Lower leg skin (tissue), 4 donors: ENCODE data around the gene DIAPH1. TPM values are rescaled to one million over a fixed set of nuclear protein-coding genes. Genes with fewer than 3 reads are reported as not detected.
A peak's percentile ranks its signal among the peaks of the same experiment; 100 is the strongest.

ENCODE experiments used
- DNase-seq, 2 donors: peaks; one replicate each; pipeline ENCODE4 v3.0.0-alpha.2; 2019; ENCODE audit warnings: low spot score in 2 of 2
- H3K4me3 ChIP-seq: fragments of 200-600 bp; sonication (generic); 2 replicates; pipeline ENCODE4 v1.5.1; 2017; ENCODE audit warnings: mild to moderate bottlenecking, low read depth; ENCODE audit not compliant: poor library complexity, severe bottlenecking
- POLR2A ChIP-seq, 2 donors: fragments of 450-650 bp; IDR thresholded peaks; one replicate each; pipeline ENCODE4 v1.6.1; 2016 to 2017; ENCODE audit warnings: antibody characterized with exemption in 2 of 2, mild to moderate bottlenecking in 1 of 2, moderate library complexity in 1 of 2
- WGBS, 2 donors: methylation state at CpG; one replicate each; pipeline ENCODE4 v1.1.5; 2018; 5-methylcytosine and 5-hydroxymethylcytosine counted together
- intact Hi-C: fragments of 100-400 bp; cut with DNase I; formaldehyde crosslinking; loops from one replicate; pipeline ENCODE4 v1.15.0; 2023; ENCODE audit warnings: low total_unique reads
- total RNA-seq, 4 donors: library from RNA; depleted of rRNA; stranded (reverse); fragments of >200 nt; gene quantifications; one replicate each; pipeline ENCODE4 v1.1.0, GENCODE V29; 2016
- TF ChIP-seq, protein P1 (sequence below), 3 donors: fragments of 450-650 bp; IDR thresholded peaks; one replicate each; pipeline ENCODE4 v1.5.1; 2016; ENCODE audit warnings: antibody characterized with exemption in 3 of 3, mild to moderate bottlenecking in 3 of 3, moderate library complexity in 2 of 3

The DIAPH1 gene
- total RNA-seq: 100 to 1,000 TPM in 1 of 4 donors, 10 to 100 TPM in 3; 64.9 to 101 (median 88.7) TPM

DNA sequence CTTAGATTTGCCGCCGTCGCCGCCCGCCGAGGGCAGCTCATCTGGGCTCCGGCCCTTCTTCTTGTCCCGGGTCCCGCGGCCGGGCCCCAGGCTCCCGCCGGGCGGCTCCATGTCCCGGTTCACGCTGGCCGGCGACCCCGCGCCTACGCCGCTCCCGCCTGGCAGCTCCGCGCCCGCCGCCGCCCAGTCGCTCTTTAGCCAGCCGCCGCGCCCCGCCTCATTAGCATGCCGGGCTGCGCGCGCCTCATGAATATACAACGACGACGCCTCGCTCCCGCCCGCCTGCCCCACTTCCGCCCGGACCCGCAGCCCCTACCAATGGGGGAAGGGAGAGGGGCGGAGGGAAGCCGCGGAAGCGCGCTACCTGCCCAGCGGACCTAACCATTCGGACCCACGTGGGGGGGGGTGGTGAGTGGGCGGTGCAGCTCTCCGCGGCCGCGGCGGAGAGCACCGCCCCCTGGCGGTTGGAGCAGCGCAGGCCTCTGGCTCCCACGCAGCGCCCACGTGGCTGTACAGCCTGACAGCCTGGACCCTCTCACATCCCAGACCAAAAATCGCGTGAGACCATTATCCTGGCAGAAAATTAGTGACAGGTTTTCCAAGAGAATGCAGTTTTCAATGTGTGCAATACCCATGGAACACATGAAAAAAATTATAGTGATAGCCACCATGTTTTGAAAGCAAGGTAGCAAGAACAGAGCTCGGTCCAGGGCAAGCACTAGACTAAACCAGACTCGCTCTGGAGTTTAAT is at the start of gene DIAPH1:
Gene DIAPH1, minus strand, starts transcription at position 197 of the 751 bp plus-strand sequence. Its CDS starts 86 bp downstream, at position 111.
- peak within 1 kb of the TSS; percentile 82 for H3K4me3 ChIP-seq
- WGBS, 2 donors: 2% methylated on average over 46 to 51 of the region's 70 CpGs
- intact Hi-C loops: no loop called here
- peak; percentile 97 to 99 for DNase-seq
- TF ChIP-seq, protein P1, sequence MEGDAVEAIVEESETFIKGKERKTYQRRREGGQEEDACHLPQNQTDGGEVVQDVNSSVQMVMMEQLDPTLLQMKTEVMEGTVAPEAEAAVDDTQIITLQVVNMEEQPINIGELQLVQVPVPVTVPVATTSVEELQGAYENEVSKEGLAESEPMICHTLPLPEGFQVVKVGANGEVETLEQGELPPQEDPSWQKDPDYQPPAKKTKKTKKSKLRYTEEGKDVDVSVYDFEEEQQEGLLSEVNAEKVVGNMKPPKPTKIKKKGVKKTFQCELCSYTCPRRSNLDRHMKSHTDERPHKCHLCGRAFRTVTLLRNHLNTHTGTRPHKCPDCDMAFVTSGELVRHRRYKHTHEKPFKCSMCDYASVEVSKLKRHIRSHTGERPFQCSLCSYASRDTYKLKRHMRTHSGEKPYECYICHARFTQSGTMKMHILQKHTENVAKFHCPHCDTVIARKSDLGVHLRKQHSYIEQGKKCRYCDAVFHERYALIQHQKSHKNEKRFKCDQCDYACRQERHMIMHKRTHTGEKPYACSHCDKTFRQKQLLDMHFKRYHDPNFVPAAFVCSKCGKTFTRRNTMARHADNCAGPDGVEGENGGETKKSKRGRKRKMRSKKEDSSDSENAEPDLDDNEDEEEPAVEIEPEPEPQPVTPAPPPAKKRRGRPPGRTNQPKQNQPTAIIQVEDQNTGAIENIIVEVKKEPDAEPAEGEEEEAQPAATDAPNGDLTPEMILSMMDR (IDR thresholded peaks at IDR 0.05): peak in 2 of 3 donors; percentile 48 to 53
- peak in 1 of 2 donors; percentile 70 for TF ChIP-seq POLR2A (IDR thresholded peaks at IDR 0.05)

DNA sequence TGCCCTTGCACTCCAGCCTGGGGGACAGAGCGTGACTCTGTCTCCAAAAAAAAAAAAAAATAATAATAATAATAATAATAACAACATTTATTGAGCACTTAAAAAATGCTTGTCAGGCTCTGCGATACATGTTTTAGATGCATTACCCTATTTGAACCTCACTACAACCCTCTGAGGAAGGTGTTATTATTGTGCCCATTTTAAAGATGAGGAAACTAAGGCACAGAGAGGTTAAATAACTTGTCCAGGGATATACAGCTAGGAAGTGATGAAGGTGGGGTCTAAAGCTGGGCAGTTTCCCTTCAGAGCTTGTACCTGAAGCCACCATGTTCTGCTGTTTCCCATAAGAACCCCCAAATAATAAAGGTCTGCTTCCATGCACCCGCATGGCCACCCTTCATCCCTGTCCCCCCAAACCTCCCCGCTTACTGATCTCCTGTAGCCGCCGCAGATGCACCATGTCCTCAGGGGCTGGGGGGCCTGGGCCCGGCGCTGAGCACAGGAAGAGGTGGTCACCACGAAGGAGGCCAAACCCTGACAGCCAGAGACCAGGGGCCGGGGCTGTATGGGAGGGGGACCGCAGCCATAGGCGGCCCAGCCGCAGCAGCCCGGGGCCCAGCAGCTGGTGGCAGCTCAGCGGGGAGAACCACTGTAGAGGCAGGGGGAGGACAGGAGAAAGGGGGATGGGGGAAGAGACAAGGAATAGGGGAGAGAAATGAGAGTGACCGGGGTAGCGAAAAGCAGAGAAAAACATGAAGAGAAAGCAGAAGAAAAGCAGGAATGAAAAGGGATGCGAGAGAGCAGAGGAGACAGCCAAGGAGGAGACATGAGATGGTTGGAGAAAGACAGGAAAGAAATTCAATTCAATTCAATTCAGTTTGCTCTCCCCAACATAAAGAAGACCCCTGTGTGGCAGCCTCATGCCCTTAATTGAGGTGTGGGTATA is 47.5 kb upstream of the DIAPH1 start:
- DNase-seq: no peak
- no peak overlapping the region for H3K4me3 ChIP-seq
- TF ChIP-seq, protein P1 (IDR thresholded peaks at IDR 0.05): no peak
- WGBS, 2 donors: 90 to 94% methylated on average over 18 of the region's 18 CpGs
- intact Hi-C loops: no loop called here

DNA sequence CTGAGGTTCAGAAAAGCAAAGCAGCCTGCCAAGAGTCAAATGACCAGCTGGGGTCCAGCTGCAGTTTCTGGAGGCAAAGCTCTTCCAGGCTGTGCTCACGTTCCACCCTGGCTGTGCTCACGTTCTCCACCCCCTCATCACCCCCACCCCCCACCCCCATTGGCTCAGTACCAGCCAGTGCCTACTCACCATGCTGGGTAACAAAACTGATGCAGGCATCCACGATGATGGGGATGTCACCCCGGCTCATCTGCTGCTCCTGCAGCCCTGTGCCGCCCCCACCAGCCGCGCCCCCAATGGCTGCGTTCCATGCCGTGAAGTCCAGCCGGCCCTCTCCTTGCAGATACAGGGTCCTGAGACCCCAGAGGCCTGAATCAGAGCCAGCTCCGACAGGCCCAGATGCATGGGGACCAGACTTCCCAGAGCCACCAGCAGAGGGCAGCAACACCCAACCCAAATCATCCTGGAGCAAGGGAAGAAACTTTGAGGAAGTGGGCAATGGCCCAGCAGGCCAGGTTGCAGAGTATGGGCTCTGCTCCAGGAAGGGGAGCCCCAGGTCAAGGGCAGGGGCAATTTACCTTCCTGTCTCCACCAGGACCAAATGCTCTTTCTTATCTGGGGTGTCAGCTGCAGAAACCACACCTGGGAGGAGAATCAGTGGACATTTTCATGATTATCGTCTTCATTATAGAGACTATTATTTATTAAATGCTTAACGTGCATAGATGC is 46.1 kb upstream of the DIAPH1 start:
- TF ChIP-seq, protein P1 (IDR thresholded peaks at IDR 0.05): peak in 1 of 3 donors; percentile 71
- no peak for TF ChIP-seq POLR2A (IDR thresholded peaks at IDR 0.05)
- peak; percentile 66 to 95 for DNase-seq
- intact Hi-C loops: no loop called here
- H3K4me3 ChIP-seq: no peak overlapping the region
- 29 to 42% methylated on average over 13 of the region's 13 CpGs for WGBS, 2 donors

DNA sequence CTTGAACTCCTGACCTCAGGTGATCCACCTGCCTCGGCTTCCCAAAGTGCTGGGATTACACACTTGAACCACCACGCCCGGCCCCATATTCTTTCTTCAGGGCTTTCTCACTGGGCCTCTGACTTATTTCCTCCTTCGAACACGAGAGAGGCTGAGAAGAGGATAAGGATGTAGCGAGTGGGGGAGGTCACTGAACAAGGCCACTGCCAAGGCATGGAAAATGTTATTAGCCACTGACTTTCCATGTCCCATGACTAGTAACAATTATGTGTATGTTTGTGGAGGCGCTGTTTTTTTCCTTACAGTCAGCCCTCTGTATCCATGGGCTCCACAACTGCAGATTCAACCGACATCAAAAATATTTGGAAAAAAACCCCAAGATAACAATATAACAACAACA is 44.7 kb upstream of the DIAPH1 start:
- DNase-seq: no peak
- TF ChIP-seq, protein P1 (IDR thresholded peaks at IDR 0.05): no peak
- TF ChIP-seq POLR2A (IDR thresholded peaks at IDR 0.05): no peak
- intact Hi-C loops: no loop called here
- WGBS, 2 donors: 83 to 86% methylated on average over 8 of the region's 8 CpGs
- H3K4me3 ChIP-seq: no peak overlapping the region

DNA sequence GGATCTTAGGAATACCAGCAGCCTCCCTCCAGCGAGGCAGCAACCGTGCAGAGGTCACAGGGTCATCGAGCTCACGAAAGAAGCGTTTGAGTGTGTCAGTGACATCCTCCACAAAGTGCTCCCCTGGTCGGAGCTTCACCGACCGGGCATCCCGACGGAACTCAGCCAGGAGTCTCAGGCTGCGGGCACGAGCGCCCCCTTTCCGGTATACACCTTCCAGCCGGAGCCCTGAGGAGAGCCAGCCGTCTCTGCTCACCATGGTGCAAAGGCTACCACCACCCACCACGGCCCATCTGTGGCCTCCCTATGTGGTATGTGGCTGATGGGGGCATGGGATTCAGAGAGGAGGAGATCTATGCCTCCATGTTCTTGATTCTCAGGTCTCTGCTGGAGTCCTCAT is 43.2 kb upstream of the DIAPH1 start:
- WGBS, 2 donors: 81 to 92% methylated on average over 17 of the region's 17 CpGs
- intact Hi-C loops: no loop called here
- DNase-seq: no peak
- no peak overlapping the region for H3K4me3 ChIP-seq
- TF ChIP-seq POLR2A (IDR thresholded peaks at IDR 0.05): no peak
- TF ChIP-seq, protein P1 (IDR thresholded peaks at IDR 0.05): no peak
